NCI-H1436 treated with DMSO at 0.1 percent for 48 hours (cell line): ENCODE measurements around the gene SEC22A.

Experiments used
- DNase-seq: peaks from one replicate; lab custom pipeline; 2025; lab: John Stamatoyannopoulos, UW

SEC22A gene

DNA sequence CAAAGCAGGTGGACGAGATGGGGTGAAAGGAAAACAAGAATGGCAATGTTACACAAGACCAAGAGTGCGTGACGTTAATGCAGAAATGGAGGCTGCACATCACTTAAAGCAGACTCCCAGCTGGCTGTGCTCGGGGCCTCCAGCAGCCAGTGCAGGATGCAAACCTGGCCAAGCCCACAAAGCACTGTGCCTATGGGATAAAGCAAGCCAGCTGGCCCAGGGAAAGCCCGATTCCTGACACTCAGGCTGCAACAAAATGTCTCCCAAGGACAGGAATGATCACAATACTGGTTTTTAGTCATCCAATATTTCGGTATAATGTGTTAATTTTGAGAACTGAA lies 86.2 kb downstream of the SEC22A start:
- no peak for DNase-seq

DNA sequence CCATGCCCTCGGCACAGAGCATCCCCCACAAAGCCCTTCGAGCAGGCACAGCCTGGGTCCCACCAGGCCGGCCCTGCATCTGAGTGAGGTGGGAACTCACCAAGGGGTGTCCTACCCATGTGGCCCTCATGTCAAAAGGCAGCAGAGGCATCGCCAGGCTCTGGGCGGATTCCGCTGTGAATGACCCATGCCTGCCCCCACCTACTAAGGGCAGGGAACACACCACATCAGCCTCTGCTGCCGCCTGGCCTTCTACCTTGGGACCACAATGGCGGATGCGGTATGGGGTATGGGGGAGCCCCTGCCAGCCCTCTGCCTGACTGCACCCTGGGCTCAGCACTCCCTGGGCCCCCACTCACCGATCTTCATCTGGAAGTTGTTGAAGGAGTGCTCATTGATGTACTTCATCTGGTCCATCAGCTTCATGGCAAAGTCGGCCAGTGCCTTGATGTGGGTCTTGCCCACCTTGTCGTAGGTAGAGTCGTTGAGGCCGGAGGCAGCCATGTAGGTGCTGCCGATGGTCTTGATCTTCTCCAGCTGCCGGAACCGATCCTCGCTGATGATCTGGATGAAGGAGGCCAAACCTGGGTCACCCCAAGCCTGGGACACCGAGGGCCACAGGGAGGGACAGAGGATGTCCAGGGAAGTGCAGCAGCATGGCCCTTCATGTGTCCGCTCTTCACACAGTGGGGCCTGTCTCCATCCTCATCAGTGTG lies 87.8 kb downstream of the SEC22A start:
- no peak for DNase-seq

DNA sequence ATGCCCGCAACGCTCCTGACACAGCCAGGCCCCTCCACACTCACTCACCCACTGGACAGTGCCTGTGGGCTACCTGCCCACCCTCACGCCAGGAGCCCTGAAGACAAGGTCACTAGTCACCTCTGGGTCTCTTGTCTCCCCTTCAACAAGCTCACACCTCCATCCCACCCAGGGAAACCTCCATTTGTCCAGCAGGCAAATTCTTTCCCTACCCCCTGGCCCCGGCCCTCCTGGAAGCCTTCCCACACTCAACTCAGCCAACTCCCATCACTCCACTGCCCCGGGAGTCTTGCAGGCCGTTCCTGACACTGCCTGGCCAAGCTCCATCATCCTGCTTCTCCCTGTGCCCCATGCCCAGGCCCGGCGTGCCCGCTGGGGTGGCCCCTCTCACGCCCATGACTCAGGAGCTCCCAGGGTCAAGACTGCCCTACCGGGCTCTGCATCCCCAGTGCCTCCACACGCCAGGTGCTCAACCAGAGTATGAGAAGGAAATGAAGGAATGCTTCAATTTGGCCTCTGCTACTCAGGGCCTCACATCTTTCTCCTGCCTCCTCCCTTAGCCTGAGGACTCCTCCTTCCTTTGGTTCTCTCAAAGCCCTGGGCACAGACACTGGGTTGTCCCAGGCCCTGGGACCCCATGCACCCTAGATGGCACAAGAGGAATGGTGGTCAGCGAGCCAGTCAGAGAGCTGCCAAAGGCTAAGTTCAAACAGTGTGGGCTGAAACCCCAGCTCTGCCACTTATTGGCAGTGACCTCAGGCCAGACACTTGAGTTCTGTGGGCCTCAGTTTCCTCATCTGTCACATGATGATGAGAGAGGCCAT lies 88.6 kb downstream of the SEC22A start:
- DNase-seq = no peak

DNA sequence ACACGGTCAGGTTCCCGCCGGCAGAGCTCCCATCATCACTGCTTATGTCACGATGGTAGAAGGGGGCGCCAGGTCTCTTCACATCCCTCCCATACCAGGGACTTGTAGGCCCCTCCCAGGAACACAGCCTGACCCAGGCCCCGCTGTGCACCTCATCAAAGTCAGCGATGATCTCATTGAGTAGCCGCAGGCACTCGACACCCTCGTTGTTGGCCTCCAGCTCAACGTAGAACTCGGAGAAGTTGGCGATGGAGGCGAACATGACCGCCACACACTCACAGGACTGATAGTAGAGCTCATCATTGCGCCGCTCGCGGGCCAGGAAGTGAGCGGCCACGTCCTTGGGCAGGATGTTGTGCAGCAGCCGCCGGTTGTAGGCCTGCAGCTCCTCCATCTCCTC lies 89.2 kb downstream of the SEC22A start:
- no peak for DNase-seq

DNA sequence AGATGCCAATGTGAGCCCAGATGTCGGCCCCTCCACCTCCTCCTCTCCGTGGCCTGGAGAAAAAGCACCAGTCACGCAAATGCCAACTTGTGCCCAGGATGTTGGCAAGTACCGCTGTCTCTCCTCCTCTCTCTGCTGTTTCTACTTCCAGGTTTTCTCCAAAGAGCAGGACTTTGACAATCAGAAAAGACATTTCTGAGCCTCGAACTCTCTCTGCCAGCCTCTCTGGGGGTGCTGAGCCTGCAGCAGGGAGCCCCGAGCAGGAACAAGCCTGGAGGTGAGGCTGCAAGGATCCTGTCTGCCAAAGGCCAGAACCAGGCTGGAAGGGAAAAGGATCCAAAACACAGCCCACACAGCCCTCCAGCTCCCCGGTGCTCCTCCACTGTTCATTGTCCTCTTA lies 89.7 kb downstream of the SEC22A start:
- no peak for DNase-seq

DNA sequence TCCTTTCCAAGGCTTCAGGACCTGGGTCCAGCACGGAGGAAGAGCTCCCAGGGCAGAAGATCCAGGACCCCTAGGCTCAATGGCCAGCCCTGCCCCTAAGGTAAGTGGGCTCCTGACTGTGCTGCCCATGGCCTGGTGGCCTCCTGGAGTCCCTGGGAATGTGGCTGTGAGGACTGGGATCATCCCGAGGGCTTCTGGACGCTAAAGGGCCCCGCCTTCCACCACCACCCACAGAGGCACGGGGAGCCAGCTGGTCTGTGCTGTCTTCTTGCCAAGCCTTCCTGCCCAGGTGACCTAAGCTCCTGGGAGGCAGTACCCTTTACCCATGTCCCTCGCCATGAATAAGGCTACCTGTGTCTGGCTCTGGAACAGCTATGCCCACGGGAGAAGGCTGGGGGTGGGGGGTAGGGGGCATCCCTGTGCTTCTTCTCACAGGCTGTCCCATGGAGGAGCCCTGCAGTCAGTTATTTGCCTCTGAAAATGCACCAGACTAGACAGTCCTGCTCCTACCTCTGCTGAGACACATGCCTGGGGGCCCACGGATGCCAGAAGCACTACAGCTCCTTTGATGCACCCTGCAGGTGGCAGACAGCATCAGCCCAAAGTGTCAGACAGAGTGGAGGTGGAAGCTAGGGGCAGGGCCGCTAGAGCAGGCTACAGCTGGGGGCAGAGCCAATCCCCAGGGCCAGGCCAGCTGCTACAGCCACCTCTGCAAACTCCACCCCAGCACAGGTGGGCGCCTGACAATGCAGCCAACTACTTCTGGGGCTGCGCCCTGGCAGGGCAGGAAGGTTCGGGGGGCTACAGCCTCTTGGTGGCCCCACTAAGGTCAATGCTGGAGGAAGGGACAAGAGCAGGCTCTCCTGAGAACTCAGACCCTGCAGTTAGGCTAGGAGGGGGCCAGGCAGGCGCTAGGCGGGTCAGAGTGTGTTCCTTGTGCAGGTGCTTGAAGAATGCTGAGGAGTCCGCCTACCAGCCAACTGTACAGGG lies 90.9 kb downstream of the SEC22A start:
- no peak for DNase-seq

DNA sequence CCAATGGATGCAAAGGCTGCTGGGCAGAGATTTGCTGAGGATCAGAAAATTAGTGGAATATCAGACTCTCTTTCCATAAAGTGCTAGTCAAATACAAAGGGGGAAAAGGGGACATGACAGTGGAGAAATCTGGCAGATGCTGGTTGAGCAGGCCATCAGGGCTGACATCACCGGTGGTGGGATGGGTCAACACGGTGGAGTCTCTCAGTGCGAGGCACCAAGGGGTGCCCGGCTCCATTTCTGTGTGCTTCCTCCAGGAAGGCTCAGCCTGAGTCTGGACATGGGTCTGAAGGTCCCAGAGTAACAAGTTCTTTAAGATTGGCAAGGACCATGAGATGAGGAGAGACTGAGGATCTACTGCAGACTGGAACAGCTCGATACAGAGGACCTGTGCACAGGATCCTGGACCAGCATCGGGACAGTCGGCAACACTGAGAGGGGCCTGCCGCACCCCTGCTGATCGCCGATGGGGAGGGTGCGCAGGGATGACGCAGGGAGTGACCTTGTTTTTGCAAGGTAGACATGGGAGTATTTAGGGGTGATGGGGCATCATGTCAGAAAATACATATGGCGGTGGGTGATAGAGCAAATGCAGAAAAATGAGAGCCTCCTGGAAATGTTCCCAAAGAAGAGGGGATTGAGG lies 92.7 kb downstream of the SEC22A start:
- no peak for DNase-seq

DNA sequence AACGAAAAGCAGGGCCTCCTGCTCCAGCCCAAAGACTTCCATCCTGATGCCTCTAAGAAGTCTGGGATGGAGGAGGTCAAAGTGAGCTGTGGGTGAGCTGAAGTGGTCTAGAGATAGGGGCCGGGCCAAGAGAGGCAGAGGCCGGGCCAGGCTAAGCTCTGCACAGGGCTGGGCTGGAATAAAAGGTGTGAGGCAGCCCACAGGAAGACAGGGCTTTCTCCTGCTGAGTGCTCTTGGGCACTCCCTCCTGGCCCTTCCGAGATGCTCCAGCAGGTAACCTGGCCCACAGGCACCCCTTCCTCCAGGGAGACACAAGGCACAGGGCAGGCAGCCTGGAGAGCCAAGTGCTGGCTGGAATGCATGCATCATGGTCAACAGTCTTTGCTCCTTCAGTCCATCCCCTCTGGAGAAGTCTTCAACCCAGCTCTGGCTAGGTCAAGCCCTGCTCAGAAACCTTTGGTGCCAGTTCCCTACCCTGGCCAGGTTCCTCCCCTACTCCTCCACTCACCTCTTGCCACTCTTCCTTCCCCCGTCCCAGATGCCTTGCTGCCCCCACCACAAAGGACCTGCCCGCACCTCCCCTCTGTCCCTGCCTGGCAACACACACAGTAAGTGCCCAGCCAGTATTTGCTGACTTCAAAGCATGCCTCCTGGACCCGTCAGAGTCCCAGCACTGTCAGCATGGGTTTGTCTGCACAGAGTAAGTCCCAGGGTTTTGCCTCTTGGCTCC lies 93.6 kb downstream of the SEC22A start:
- DNase-seq = no peak

DNA sequence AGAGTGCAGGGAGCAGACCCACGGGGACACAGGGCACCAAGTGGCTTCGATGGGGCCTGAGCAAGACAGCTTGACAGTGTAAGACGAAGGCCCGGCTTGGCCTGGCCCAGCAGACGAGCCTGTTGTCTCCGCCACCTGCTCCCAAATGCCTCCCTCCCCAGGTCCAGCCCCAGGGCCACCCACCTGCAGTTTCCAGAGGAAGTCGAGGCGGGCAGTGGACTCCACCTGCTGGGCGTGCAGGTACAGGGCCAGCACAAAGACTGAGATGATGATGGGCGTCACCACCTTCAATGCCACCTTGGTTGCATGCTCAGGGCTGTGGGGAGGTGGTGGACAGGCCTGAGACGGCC lies 94.1 kb downstream of the SEC22A start:
- DNase-seq = no peak

DNA sequence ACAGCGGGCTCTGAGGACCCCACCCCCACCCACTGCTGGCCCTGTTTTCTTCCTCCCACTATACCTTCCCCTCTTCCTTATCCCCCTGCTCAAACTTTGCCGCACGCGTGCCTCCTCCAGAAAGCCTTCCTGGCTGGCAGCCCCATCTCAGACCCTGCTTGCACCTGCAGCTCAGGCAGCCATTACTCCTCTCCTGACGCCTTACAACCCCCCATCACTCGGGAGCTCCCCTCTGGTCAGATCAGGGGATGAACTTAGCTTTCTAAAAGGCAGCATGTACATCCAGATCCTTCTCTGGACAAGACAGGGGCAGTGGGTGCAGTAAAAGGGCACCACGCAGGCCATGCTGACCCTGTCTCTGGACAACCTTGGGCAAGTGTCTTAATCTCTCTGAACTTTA lies 94.5 kb downstream of the SEC22A start:
- no peak for DNase-seq

DNA sequence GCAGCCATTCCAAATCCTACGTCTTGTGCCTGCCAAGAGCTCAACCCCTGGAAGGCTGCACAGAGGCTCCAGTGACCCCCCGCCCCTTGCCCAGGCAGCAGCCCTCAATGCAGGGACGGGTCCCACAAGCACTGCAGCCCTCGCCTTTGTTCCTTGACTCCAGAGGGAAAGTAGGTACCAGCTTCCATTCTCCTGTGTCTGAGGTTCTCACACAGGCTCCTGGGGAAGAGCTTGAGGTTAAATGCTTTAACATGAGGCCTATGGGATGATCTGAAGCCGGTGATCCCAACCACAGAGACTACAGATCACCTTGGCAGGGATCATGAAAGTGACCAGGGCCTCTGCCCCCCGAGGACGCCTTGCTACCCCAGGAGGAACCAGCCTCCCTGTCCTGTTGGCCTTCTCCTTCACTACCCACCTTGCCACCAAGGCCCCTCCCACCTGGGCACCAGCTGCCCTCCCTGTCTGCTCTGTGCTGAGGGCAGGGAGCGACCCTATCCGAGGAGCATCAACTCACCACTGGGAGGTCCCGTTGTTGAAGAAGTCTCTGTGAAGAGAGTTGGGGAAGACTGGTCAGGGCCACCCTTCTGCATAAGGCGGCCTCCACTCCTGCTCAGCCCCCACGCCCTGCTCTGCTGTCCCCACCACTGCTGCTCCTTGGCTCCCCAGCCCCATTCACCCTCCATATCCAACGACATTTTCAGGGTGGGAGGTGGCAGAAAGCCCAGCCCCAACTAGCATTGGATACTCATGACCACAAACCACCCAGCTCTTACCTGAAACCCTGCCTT lies 95.3 kb downstream of the SEC22A start:
- DNase-seq = no peak

DNA sequence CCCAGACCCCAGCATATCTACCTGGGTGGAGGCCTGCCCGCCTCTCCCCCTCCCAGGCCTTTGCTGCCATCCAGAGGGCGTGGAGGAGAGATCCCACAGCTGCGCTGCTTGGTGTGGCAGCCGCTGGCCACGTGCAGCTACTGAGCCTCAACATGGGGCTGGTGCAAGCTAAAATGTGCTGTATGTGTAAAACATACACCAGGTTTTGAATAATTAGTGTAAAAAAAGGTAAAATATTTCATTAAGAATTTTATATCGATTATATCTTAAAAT lies 95.8 kb downstream of the SEC22A start:
- DNase-seq = no peak

DNA sequence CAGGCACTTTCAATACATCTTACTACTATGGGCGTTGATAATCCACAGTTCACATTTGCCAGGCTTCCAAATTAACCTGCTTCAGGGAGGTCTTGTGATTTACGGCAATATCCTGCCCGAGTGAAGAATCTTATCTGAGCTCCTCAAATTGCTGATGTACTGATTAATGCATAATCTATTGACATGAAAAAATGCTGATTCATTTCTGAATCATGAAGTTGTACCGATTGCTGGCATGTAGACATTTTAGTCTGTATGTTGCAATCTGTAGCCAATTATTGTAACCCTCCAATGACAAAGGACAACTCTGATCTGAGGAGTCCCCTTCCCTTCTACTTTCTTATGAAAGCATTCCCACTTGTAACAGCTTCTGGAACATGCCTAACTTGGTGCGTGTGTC lies 97.2 kb downstream of the SEC22A start:
- no peak for DNase-seq

DNA sequence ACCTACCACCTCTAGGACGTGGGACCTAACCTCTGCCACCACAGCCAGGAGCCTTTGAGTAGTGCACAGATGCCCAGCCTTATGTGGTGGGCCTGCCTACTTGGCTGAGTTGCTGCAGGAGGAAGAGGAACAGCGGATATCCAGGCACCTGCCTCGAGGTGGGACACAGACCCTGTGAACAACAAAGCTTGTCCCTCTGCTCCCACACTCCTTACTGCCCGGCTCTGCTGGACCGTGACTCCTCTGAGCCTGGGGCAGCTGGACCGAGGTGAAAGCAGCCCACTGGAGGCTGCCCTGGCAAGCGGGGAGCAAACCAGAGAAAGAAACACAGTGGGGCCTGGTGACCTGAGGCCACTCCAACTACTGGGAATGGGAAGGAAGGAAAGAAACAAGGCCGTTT lies 97.8 kb downstream of the SEC22A start:
- no peak for DNase-seq

DNA sequence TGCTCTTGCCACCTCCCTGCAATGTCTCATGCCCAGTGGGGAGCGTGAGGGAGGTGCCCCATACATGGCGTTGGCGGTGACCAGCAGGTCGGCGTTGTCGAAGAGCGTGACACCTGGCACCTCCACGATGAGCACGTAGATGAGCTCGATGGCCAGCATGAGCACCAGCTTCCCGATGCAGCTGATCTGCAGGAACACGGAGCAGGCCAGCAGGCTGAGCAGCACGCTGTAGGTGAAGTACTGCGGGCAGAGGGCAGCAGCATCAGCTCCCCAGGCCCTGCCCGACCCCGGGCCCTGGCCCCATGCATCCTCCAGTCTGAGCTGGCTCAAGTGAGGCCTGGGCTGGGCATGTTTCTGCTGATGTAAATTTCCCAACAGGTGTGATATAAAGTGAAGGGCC lies 98.3 kb downstream of the SEC22A start:
- DNase-seq = no peak

DNA sequence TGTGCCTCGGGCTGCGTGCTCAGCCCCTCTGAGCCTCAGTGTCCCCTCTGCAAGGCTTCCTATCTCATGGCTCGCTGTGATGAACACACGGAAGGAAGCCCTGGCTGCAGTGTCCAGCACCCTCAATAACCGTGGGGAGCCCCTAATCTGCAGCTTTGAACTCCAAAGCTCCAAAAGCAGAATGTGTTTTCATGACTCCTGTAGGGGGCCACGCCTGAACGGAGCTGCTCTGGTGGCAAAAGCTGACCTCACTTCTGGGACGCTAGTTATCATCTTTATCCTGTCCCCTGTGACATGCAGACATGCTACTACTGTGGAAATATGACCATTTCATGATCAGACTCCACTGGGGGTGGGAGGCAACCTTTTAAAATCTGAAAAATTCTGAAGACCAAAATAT lies 98.8 kb downstream of the SEC22A start:
- no peak for DNase-seq

DNA sequence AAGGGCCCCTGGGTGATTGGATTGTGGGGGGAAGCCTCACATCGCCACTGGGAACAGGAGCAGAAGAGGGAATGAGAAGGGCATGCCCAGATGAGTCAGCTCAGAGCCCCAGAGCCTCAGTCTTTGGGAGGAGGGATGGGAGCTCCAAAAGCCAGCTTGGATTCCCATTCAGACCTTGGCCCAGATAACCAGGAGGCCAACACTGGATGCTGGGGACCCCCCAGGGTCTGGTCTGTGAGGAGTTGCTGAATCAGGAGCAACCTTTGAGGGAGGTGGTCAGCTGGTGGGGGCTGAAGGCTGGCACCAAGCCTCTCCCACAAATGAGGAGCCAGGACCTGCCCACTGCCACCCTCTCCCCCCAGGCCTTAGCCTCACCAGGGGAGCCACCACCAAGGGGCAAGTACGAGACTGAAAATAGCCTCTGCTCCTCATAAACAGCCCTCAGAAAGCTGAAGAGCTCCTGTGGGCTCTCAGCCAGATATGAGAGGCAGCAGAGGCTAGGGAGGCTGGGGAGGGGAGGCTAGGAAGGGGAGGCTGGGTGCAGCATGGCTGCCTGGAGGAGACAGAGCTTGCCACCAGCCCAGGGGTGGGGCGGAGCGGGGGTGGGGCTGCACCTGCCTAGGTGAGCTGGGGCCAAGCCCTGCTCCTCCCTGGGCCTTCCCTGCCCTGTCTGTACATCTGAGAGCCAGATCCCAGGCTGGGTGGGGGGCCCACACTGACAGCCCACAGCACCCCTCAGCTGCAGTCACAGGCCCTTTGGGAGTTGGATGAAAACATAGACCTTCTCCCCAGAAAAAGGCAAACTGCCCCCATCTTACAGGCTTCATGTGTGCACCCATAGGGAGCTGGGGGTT lies 99.8 kb downstream of the SEC22A start:
- DNase-seq = no peak

DNA sequence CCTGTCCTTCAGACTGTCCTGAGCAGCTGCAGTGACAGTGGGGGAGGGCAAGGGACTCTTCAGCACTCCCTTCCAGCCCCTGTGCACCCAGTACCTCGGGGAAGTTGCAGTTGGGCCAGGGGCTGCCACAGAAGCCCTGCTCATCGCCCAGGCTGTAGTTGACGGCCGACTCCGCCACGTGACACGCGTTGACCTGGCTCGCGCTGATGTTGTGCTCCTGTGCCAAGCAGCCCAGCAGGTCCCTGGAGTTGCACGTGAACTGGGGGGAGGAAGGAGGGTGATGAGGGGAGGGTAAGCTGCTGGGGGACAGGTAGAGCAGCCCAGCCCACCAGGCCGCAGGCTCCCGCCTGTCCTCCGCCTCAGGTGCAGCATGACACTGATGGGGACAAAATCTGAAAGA lies 101.2 kb downstream of the SEC22A start:
- DNase-seq = no peak

DNA sequence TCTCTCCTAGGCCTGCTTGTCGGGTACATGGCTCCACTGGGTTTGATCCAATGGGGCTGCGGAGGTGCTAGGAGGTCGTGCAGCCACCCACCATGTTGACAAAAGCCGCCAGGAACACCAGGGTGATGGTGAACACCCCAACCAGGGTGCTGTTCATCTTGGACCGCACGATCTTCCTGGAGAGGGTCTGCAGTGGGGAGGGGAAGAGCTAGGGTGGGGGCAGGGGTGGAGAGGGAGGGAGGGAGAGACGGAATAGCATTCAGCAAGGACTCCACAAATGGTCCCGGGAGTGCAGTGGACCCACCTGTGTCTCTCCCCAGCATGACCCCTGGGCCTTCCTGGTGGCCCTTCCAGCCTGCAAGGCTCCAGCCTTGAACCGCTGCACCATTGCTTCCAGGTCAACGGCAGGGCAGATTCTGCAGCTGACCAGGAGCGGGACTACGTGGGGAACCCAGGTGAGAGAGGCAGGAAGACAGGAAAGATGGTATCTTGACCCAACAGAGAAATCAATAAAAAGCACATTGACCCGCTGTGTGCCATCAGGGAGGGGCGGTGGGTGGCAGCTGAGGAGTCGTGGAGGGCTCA lies 102.3 kb downstream of the SEC22A start:
- no peak for DNase-seq

DNA sequence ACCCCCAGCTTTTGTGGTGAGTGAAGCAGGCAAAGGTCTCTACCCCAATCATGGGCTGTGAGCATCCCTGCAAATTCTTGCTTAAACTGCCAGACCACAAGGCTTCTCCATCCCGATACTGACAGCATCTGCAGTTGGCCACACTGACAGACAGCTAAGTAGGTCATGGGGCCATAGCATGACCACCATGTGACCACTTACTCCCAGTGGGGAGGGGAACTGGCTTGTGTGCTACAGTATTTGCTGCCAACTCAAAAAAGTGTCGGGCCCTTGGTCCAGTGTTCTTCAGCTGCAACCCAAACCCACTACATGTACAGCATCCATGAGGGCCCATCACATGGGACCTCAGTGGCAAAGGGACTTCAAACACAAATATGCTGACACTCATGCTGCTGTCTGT lies 103.4 kb downstream of the SEC22A start:
- DNase-seq = no peak
